GM19328 (cell line): ENCODE data around the gene COL25A1.
"Not testable (repeated sequence)": the region's sequence is repeated elsewhere in the genome, so short reads cannot be mapped to it uniquely, and the experiment has no call there.

Experiments used
- ATAC-seq: cut with Tn5 transposase; IDR thresholded peaks from one replicate; pipeline ENCODE4 v1.9.1; 2021; ENCODE audit warnings: mild to moderate bottlenecking, moderate library complexity; ENCODE audit not compliant: unreplicated experiment

The COL25A1 gene

GRCh38 chr4:109131559-109131958, 170.9 kb downstream of the COL25A1 start:
- no peak for ATAC-seq

GRCh38 chr4:109128589-109128988, 173.9 kb downstream of the COL25A1 start:
- no peak for ATAC-seq

GRCh38 chr4:109127866-109128265, 174.6 kb downstream of the COL25A1 start:
- ATAC-seq, result no peak

GRCh38 chr4:109126856-109127255, 175.6 kb downstream of the COL25A1 start:
- no peak for ATAC-seq

- no peak for ATAC-seq
Measured at GRCh38 chr4:109125084-109125483, 177.4 kb downstream of the COL25A1 start.

GRCh38 chr4:109123951-109124350, 178.5 kb downstream of the COL25A1 start:
- no peak for ATAC-seq

GRCh38 chr4:109121561-109121960, 180.9 kb downstream of the COL25A1 start:
- no peak for ATAC-seq

GRCh38 chr4:109119852-109120251, 182.6 kb downstream of the COL25A1 start:
- ATAC-seq, result no peak

- no peak for ATAC-seq
Measured at GRCh38 chr4:109118635-109119034, 183.8 kb downstream of the COL25A1 start.

GRCh38 chr4:109114501-109114900, 188.0 kb downstream of the COL25A1 start:
- no peak for ATAC-seq

- ATAC-seq, result no peak
Measured at GRCh38 chr4:109113521-109113920, 188.9 kb downstream of the COL25A1 start.

GRCh38 chr4:109111031-109111430, 191.4 kb downstream of the COL25A1 start:
- no peak for ATAC-seq

- not testable (repeated sequence) for ATAC-seq
Measured at GRCh38 chr4:109108215-109108614, 194.2 kb downstream of the COL25A1 start.

GRCh38 chr4:109094056-109094455, 208.4 kb downstream of the COL25A1 start:
- ATAC-seq, result no peak

GRCh38 chr4:109091727-109092409, 210.6 kb downstream of the COL25A1 start:
- no peak for ATAC-seq

GRCh38 chr4:109083911-109084310, 218.5 kb downstream of the COL25A1 start:
- ATAC-seq, result no peak

GRCh38 chr4:109079731-109080130, 222.7 kb downstream of the COL25A1 start:
- ATAC-seq, result no peak

GRCh38 chr4:109079201-109079600, 223.3 kb downstream of the COL25A1 start:
- no peak for ATAC-seq

- no peak for ATAC-seq
Measured at GRCh38 chr4:109078724-109079123, 223.7 kb downstream of the COL25A1 start.

- no peak for ATAC-seq
Measured at GRCh38 chr4:109077505-109077904, 225.0 kb downstream of the COL25A1 start.

GRCh38 chr4:109076709-109077108, 225.7 kb downstream of the COL25A1 start:
- ATAC-seq, result not testable (repeated sequence)

- ATAC-seq, result no peak
Measured at GRCh38 chr4:109075621-109076020, 226.8 kb downstream of the COL25A1 start.

GRCh38 chr4:109072595-109072994, 229.9 kb downstream of the COL25A1 start:
- no peak for ATAC-seq
